ENCODE data around the gene STARD13.

STARD13 gene

DNA sequence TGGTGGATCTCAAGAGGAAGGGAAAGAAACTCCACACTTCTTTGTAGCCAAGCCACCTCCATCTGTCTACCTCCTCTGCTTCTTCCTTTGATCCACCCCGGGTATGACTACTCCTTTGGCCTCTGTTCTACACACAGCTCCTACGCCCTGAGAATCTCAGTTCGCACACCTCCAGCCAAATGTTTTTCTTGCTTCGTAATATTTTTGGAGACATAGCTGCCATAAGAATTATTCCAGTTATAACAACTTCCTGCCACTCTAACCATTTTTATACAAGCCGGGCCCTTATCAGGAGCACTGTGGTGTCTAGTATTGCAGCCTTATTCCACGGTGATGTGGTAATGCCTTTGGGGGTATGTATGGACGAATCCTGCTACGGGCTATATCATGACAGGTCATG is 126.7 kb downstream of the STARD13 start:
- Histone ChIP-seq H3K4me3 (ENCODE audit: low read depth in 1 of 2, low read length in 2 of 2) (no peak overlapping the region), H3K27me3 (ENCODE audit: control insufficient read depth in 1 of 2, insufficient read depth in 2 of 2, low read length in 2 of 2) (no peaks in the 10 kb centered on the region), H3K4me1 (ENCODE audit: control insufficient read depth in 1 of 2, insufficient read depth in 2 of 2, low read length in 2 of 2) (peaks cover 0 to 3% of the 10 kb centered on the region in 2 donors), H3K27ac (ENCODE audit: low read depth, low read length) (no peak overlapping the region), H3K36me3 (ENCODE audit: control insufficient read depth in 1 of 2, insufficient read depth in 2 of 2, low read length in 2 of 2) (peaks cover 0 to 9% of the 10 kb centered on the region in 2 donors), H3K9ac (ENCODE audit: low read depth in 1 of 2, low read length in 2 of 2) (no peak overlapping the region), H3K9me3 (ENCODE audit: control insufficient read depth in 1 of 2, low read length in 2 of 2) (peaks cover 0 to 8% of the 10 kb centered on the region in 2 donors)

DNA sequence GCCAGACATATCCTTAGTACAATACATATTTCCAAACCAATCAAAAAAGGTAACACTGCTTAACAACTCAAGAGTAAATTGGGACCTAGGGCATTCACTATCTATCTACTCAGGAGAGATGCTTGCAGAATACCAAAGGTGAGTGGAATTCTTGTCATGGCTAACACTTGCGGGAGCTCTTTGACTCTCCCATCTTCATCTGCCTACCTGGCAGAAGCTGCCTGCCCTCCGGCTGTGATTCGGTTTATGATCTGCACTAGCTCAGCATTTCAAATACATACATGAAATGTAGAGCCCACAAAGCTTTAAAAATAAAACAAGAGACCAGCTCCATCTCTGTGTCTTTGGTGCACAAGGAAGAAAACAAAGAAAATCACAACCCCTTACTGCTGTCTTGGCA is 127.3 kb downstream of the STARD13 start:
- H3K4me3 ChIP-seq (ENCODE audit: low read depth in 1 of 2, low read length in 2 of 2) = no peak overlapping the region
- no peak overlapping the region for H3K27ac ChIP-seq (ENCODE audit: low read depth, low read length)
- H3K9me3 ChIP-seq (ENCODE audit: control insufficient read depth in 1 of 2, low read length in 2 of 2) = peaks cover 0 to 8% of the 10 kb centered on the region in 2 donors
- peaks cover 0 to 8% of the 10 kb centered on the region in 2 donors for H3K36me3 ChIP-seq (ENCODE audit: control insufficient read depth in 1 of 2, insufficient read depth in 2 of 2, low read length in 2 of 2)
- H3K4me1 ChIP-seq (ENCODE audit: control insufficient read depth in 1 of 2, insufficient read depth in 2 of 2, low read length in 2 of 2) = peaks cover 0 to 4% of the 10 kb centered on the region in 2 donors
- H3K9ac ChIP-seq (ENCODE audit: low read depth in 1 of 2, low read length in 2 of 2) = no peak overlapping the region
- H3K27me3 ChIP-seq (ENCODE audit: control insufficient read depth in 1 of 2, insufficient read depth in 2 of 2, low read length in 2 of 2) = no peaks in the 10 kb centered on the region

DNA sequence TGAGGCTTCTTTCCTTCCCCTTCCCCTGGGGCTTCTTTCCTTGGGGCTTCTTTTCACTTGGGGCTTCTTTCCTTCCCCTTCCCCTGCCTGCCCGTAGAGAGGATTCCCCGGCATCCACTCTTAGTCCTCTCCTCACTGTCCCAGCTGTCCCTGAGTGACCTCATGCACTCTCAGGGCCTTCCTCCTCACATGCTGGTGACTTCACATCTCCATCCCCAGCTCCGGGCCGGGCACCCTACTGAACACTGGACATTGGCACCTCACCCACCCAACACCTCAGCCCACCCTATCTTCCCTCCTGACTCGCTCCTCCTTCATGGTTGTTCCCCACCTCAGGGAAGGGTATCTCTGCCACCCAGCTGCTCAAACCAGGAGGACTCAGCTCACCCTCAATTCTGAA is 130.6 kb downstream of the STARD13 start:
- Histone ChIP-seq H3K27me3 (ENCODE audit: control insufficient read depth in 1 of 2, insufficient read depth in 2 of 2, low read length in 2 of 2) (no peaks in the 10 kb centered on the region), H3K36me3 (ENCODE audit: control insufficient read depth in 1 of 2, insufficient read depth in 2 of 2, low read length in 2 of 2) (peaks cover 0 to 8% of the 10 kb centered on the region in 2 donors), H3K27ac (ENCODE audit: low read depth, low read length) (no peak overlapping the region), H3K4me1 (ENCODE audit: control insufficient read depth in 1 of 2, insufficient read depth in 2 of 2, low read length in 2 of 2) (peaks cover 0 to 4% of the 10 kb centered on the region in 2 donors), H3K9ac (ENCODE audit: low read depth in 1 of 2, low read length in 2 of 2) (no peak overlapping the region), H3K4me3 (ENCODE audit: low read depth in 1 of 2, low read length in 2 of 2) (no peak overlapping the region), H3K9me3 (ENCODE audit: control insufficient read depth in 1 of 2, low read length in 2 of 2) (no peaks in the 10 kb centered on the region)

- Histone ChIP-seq H3K4me1 (ENCODE audit: control insufficient read depth in 1 of 2, insufficient read depth in 2 of 2, low read length in 2 of 2) (peaks cover 0 to 4% of the 10 kb centered on the region in 2 donors), H3K9me3 (ENCODE audit: control insufficient read depth in 1 of 2, low read length in 2 of 2) (no peaks in the 10 kb centered on the region), H3K4me3 (ENCODE audit: low read depth in 1 of 2, low read length in 2 of 2) (no peak overlapping the region), H3K36me3 (ENCODE audit: control insufficient read depth in 1 of 2, insufficient read depth in 2 of 2, low read length in 2 of 2) (peaks cover 0 to 6% of the 10 kb centered on the region in 2 donors), H3K27me3 (ENCODE audit: control insufficient read depth in 1 of 2, insufficient read depth in 2 of 2, low read length in 2 of 2) (no peaks in the 10 kb centered on the region), H3K9ac (ENCODE audit: low read depth in 1 of 2, low read length in 2 of 2) (no peak overlapping the region), H3K27ac (ENCODE audit: low read depth, low read length) (no peak overlapping the region)
These were observed 131.8 kb downstream of the STARD13 start for GRCh38 chr13:33153421-33154404.

DNA sequence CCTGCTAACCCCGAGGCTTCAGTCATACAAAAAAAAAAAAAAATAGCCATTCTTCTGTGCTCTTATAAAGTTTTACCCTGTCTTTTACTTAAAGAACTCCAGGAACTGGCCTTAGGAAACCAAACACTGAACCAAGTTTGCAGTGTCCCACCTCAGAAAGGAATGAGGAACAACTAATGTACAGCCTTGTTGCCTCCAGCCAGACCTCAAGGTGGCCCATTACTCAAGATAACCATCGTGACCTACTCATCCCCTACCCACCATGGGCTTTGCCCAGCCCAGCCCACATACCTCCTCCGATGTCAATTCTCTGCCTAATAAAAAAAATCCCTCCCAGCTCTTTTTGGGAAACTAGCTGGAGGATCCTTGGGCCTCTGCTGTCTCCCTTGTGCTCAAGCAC is 133.2 kb downstream of the STARD13 start:
- Histone ChIP-seq H3K27ac (ENCODE audit: low read depth, low read length) (no peak overlapping the region), H3K36me3 (ENCODE audit: control insufficient read depth in 1 of 2, insufficient read depth in 2 of 2, low read length in 2 of 2) (no peaks in the 10 kb centered on the region), H3K27me3 (ENCODE audit: control insufficient read depth in 1 of 2, insufficient read depth in 2 of 2, low read length in 2 of 2) (no peaks in the 10 kb centered on the region), H3K4me3 (ENCODE audit: low read depth in 1 of 2, low read length in 2 of 2) (no peak overlapping the region), H3K4me1 (ENCODE audit: control insufficient read depth in 1 of 2, insufficient read depth in 2 of 2, low read length in 2 of 2) (peaks cover 0 to 4% of the 10 kb centered on the region in 2 donors), H3K9ac (ENCODE audit: low read depth in 1 of 2, low read length in 2 of 2) (no peak overlapping the region), H3K9me3 (ENCODE audit: control insufficient read depth in 1 of 2, low read length in 2 of 2) (no peaks in the 10 kb centered on the region)

DNA sequence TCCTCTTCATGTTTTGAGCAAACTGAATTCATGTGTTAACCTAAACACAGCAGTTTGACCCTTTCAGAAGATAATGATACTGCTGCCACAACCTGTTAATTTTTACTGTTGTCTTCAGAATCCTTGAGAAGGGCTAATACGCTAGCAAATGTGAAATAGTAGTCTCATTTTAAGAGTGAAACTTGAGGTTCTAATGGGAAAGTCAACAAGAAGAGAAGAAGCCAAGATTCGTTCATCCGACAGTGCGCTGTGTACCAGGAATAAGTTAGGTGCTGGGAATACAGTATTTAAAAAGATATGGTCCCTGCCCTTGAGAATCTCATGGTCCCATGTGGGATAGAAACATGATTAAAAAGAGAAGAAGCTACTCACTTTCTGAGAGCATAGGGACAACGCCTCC is 134.9 kb downstream of the STARD13 start:
- Histone ChIP-seq H3K9ac (ENCODE audit: low read depth in 1 of 2, low read length in 2 of 2) (no peak overlapping the region), H3K9me3 (ENCODE audit: control insufficient read depth in 1 of 2, low read length in 2 of 2) (no peaks in the 10 kb centered on the region), H3K36me3 (ENCODE audit: control insufficient read depth in 1 of 2, insufficient read depth in 2 of 2, low read length in 2 of 2) (no peaks in the 10 kb centered on the region), H3K4me1 (ENCODE audit: control insufficient read depth in 1 of 2, insufficient read depth in 2 of 2, low read length in 2 of 2) (peaks cover 0 to 4% of the 10 kb centered on the region in 2 donors), H3K27me3 (ENCODE audit: control insufficient read depth in 1 of 2, insufficient read depth in 2 of 2, low read length in 2 of 2) (no peaks in the 10 kb centered on the region), H3K4me3 (ENCODE audit: low read depth in 1 of 2, low read length in 2 of 2) (no peak overlapping the region), H3K27ac (ENCODE audit: low read depth, low read length) (no peak overlapping the region)

DNA sequence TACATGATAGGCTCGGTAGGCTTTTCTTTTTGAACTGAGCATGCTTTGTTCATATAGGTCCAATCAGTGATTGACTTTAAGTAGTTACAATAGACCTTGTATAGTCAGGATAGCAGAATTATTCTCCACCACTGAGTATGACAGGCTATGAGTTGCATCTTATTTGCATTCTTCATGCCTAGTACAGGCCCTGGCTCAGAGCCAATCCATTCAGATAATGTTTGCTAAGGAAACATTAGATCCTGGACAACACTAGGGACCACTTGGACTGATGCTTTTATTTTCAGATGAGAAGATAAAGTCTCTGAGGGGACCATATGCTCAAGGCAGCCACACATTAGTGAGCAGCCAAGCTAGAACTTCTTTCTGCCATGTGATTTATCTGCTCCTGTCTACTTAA is 135.4 kb downstream of the STARD13 start:
- H3K4me1 ChIP-seq (ENCODE audit: control insufficient read depth in 1 of 2, insufficient read depth in 2 of 2, low read length in 2 of 2) = peaks cover 0 to 4% of the 10 kb centered on the region in 2 donors

DNA sequence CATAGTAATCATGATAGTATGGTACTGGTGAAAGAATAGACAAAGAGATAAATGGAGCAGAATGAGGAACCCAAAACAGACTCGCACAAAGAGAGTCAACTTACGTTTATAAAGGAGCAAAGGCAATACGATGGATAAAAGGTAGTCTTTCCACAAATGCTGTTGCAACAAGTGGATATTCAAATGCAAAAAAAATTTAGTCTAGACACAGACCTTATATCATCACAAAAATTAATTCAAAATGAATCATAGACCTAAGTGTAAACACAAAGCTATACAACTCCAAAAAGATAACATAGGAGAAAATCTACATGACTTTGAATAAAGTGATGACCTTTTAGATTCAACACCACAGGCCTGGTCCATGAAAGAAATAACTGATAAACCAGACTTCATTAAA is 137.7 kb downstream of the STARD13 start:
- Histone ChIP-seq H3K4me3 (ENCODE audit: low read depth in 1 of 2, low read length in 2 of 2) (no peak overlapping the region), H3K9me3 (ENCODE audit: control insufficient read depth in 1 of 2, low read length in 2 of 2) (no peaks in the 10 kb centered on the region), H3K36me3 (ENCODE audit: control insufficient read depth in 1 of 2, insufficient read depth in 2 of 2, low read length in 2 of 2) (no peaks in the 10 kb centered on the region), H3K4me1 (ENCODE audit: control insufficient read depth in 1 of 2, insufficient read depth in 2 of 2, low read length in 2 of 2) (no peaks in the 10 kb centered on the region), H3K27ac (ENCODE audit: low read depth, low read length) (no peak overlapping the region), H3K27me3 (ENCODE audit: control insufficient read depth in 1 of 2, insufficient read depth in 2 of 2, low read length in 2 of 2) (no peaks in the 10 kb centered on the region), H3K9ac (ENCODE audit: low read depth in 1 of 2, low read length in 2 of 2) (no peak overlapping the region)

More for the DNA sequence above, 135.4 kb downstream of the STARD13 start:
- H3K4me3 ChIP-seq (ENCODE audit: low read depth in 1 of 2, low read length in 2 of 2) = no peak overlapping the region
- no peaks in the 10 kb centered on the region for H3K27me3 ChIP-seq (ENCODE audit: control insufficient read depth in 1 of 2, insufficient read depth in 2 of 2, low read length in 2 of 2)
- no peaks in the 10 kb centered on the region for H3K36me3 ChIP-seq (ENCODE audit: control insufficient read depth in 1 of 2, insufficient read depth in 2 of 2, low read length in 2 of 2)
- H3K9ac ChIP-seq (ENCODE audit: low read depth in 1 of 2, low read length in 2 of 2) = no peak overlapping the region
- H3K9me3 ChIP-seq (ENCODE audit: control insufficient read depth in 1 of 2, low read length in 2 of 2) = no peaks in the 10 kb centered on the region
- no peak overlapping the region for H3K27ac ChIP-seq (ENCODE audit: low read depth, low read length)

DNA sequence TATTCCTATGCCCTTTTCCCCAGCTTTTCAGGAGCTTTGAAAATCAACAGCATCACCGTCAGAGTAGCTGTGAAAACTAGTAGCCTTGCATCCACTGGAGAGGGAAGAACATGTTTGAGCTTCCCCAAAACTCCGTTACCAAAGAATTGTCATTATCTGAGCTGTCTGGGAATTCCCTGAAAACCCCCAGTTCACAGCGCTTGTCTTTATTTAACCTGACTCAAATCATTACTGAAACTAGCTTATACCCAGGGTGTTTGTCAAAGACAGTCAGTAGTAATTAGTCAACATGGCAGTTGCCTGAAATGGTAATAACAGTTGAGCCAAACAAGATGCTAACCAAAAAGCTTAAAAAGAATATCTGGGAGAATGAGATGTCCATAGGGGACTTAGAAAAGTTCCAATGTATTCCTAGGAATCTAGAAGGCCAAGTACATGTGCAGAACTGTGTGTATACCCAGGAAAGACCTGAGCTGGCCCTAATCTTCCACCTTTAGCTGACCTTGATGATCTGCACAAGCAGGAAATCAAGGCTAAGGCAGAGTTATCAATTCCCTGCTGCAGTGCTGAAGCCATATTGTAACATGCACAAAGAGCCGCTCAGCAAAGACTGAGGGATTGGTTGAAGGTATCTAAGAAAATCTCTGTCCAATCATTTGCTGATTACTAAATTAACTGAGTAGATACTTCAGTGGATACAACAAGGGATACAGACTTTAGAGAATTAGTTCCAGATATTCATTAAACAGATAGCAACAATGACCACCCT is 138.5 kb downstream of the STARD13 start:
- Histone ChIP-seq H3K4me3 (ENCODE audit: low read depth in 1 of 2, low read length in 2 of 2) (no peak overlapping the region), H3K27ac (ENCODE audit: low read depth, low read length) (no peak overlapping the region), H3K4me1 (ENCODE audit: control insufficient read depth in 1 of 2, insufficient read depth in 2 of 2, low read length in 2 of 2) (no peaks in the 10 kb centered on the region), H3K27me3 (ENCODE audit: control insufficient read depth in 1 of 2, insufficient read depth in 2 of 2, low read length in 2 of 2) (no peaks in the 10 kb centered on the region), H3K36me3 (ENCODE audit: control insufficient read depth in 1 of 2, insufficient read depth in 2 of 2, low read length in 2 of 2) (no peaks in the 10 kb centered on the region), H3K9ac (ENCODE audit: low read depth in 1 of 2, low read length in 2 of 2) (no peak overlapping the region), H3K9me3 (ENCODE audit: control insufficient read depth in 1 of 2, low read length in 2 of 2) (no peaks in the 10 kb centered on the region)

DNA sequence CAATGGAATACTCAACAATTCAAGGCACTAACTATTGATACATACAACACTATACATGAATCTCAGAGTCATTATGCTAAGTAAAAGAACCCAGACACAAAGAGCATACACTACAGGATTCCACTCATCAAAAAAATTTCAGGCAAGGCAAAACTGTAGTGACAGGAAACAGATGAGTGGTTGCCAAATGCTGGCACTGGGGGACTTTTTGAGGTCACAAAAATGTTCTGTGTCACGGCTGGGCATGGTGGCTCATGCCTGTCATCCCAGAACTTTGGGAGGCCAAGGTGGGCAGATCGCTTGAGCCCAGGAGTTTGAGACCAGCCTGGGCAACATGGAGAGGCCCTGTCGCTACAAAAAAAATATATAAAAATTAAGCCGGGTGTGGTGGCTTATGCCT is 139.9 kb downstream of the STARD13 start:
- no peak overlapping the region for H3K4me3 ChIP-seq (ENCODE audit: low read depth in 1 of 2, low read length in 2 of 2)
- H3K4me1 ChIP-seq (ENCODE audit: control insufficient read depth in 1 of 2, insufficient read depth in 2 of 2, low read length in 2 of 2) = no peaks in the 10 kb centered on the region
- H3K27ac ChIP-seq (ENCODE audit: low read depth, low read length) = no peak overlapping the region
- no peaks in the 10 kb centered on the region for H3K9me3 ChIP-seq (ENCODE audit: control insufficient read depth in 1 of 2, low read length in 2 of 2)
- H3K27me3 ChIP-seq (ENCODE audit: control insufficient read depth in 1 of 2, insufficient read depth in 2 of 2, low read length in 2 of 2) = no peaks in the 10 kb centered on the region
- H3K9ac ChIP-seq (ENCODE audit: low read depth in 1 of 2, low read length in 2 of 2) = no peak overlapping the region
- peaks cover 0 to 4% of the 10 kb centered on the region in 2 donors for H3K36me3 ChIP-seq (ENCODE audit: control insufficient read depth in 1 of 2, insufficient read depth in 2 of 2, low read length in 2 of 2)
